GM18951 (cell line): ENCODE results near the gene CNNM4.

ENCODE experiments used
- POLR2A ChIP-seq: IDR thresholded peaks from 4 replicates; pipeline ENCODE4 v1.6.1; 2011; ENCODE audit warnings: mild to moderate bottlenecking; ENCODE audit not compliant: insufficient read length, insufficient read depth; ENCODE audit errors: extremely low read depth
- in situ Hi-C: fragments of 300-500 bp; cut with MboI; formaldehyde crosslinking; loops from one replicate; pipeline ENCODE4 v1.12.0; 2022; ENCODE audit warnings: low sequenced_read_pairs, mixed read lengths, inconsistent platforms; ENCODE audit not compliant: unreplicated experiment

Gene CNNM4

DNA sequence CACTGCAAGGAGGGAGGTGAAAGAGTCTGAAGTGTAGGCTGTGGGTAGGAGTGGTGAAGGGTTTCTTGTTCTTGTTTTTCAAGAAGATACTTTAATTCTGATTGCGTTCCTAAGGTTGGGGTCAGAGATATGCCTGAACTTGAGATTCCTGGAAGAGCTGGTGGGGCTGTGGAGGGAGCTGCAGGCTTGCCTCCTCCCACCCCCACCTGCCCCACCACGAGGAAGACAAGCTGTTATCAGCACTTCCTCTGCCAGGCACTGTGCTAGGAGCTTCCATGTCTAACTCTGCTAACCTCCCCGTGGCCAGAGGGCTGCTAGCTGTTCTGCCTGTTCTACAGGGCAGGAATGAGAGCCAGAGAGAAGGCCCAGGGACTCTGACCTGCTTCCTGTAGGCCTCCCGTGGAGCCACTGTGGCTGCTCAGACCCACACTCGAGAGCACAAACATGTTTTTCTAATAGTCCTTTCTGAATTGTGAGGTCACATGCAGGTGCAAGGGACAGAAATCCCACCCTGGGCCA lies 69.4 kb downstream of the CNNM4 start:
- no peak for TF ChIP-seq POLR2A
- in situ Hi-C loops: no loop called here

DNA sequence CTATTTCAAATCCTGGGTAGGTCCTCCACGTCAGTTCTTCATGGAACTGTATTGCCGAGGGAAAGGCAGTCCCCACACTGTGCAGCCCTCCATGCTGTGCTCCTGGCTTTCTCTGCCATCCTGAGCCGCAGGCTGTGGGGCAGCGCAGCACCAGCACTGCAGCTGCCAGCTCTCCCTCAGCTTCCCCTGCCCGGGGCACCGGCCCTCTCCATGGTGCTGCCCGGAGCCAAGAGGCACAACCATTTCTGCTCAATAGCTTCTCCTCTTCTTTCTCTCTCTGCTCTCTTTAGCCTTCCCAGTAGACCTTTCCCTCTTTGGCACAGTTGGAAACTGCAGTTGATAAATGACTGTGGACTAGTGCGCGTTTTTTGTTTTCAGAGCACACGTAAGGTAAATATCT lies 71.0 kb downstream of the CNNM4 start:
- no peak for TF ChIP-seq POLR2A

DNA sequence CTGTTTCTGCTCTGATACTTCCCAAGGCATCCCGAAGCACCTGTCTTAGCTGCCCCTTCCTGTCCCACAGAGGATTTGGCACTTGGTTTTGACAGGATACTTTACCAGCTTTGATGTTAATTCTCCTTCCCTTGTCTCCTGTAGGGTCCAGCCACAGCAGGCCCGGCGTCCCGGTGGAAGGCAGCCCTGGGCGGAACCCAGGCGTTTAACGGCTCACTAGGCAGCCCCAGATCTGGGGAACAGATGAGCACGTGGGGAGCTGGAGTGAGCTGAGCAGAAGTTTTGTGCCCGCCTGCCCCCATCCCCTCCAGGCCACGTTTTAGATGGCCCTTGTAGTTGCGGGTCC lies 71.7 kb downstream of the CNNM4 start:
- in situ Hi-C loops: no loop called here
- no peak for TF ChIP-seq POLR2A

More for the DNA sequence above, 71.0 kb downstream of the CNNM4 start:
- in situ Hi-C loops: no loop called here

DNA sequence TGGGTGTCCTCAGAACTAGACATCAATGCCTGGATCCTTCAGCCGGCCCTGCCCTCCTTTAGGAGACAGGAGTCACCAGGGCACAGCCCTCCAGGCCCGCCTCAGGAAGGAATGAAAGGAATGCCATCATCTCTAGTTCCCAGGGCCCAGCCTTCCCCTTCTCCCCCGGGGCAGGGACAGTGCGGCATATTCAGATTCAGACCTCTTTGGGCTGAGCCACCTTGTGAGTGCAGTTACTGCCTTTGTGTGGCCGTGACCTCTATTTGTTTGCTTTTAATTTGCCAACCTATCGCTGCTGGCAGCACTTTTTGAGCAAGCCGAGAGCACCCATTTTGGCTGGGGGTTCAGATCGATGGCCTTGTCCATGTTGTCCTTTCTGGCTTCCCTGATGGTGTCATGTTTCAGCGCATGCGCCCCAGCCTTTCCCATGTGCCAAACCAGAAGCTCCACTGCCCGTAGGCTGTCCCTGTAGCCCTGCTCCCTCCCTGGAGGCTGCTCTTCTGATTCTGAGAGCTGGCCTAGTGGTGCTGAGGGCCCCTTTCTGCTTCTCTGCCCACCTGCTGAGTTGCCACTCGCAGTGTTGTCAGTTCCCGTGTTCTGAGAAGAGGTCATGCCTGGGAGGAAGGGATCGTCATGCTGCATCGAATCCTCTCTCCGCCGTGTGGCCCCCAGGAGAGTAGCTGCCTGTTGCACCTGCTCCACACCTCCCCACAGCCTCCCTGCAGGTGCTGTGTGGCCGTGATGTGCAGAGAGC lies 72.2 kb downstream of the CNNM4 start:
- no peak for TF ChIP-seq POLR2A
- in situ Hi-C loops: no loop called here

DNA sequence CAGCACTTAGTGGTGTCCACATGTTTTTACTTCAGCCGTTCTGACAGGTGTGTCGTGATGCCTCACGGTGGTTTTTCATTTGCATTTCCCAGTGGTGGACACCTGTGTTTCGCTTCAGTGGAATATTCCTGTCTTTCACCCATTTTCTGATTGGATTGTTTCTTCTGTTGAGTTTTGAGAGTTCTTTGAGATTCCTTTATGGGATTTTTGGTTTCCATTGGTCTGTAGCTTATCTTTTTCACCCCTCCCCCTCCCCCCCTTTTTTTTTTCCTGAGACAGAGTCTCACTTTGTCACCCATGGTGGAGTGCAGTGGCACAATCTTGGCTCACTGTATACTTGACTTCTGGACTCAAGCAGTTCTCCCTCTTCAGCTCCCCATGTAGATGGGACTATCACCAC lies 75.1 kb downstream of the CNNM4 start:
- in situ Hi-C loops: no loop called here
- TF ChIP-seq POLR2A: no peak

DNA sequence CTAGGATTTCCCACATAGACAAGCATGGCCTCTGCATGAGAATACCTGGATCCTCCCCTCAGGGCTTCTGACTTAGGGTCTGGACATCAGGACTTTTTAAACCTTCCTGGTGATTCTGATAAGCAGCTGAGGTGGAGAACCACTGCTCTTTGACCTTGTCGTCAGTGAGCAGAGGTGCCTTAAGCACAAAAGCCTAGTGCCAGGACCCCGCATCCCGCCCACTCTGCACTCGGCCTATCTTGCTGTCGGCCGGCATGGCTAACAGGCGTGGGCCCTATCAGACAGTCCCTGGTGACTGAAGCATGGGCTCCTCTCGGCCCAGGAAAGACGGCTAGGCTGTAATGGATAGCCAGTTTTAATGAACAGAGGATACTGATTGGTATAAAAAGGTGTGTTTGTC lies 76.9 kb downstream of the CNNM4 start:
- in situ Hi-C loops: no loop called here
- TF ChIP-seq POLR2A: no peak

DNA sequence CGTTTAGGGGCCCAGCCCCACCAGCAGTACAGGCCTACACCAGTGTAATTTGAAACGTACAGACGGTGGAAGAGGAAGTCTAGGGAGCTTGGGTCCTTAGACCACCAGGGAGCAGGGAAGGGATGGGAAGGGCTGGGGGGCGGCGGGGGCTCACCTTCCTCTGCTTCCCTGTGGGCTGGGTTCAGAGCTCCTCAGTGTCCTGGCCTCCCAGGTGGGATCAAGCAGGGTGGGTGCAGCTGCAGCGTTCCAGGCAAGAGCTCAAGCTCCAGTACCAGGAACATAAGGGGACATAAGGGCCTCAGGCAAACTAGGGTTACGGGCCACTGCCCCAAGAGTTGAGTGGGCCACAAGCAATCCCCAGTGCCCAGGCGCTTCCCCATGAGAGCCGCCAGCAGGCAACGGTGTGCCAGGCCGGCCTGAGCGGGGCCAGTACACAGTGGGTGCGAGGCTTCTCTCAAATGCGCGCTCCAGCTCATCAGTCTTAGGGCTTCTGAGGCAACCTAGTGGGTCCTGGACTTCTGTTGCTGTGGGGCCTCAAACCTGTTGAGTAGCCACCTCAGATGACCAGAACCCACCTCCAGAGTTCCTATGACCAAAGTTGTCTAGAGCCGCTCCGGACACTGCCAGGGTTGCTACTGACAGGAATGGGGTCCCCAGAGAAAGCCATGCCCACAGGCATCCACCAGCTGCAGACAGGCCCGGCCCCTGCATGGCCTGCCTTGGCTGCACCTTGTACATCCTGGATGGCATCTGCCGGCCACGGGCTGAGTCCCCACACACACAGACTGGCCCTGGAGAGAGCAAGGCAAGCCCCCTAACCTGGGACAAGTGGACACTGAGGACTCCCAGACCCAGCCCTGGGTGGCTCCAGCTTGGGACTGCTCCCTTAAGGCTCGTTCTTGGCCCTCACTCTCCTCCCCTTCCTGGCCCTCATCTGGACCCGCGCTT lies 77.9 kb downstream of the CNNM4 start:
- in situ Hi-C loops: no loop called here
- no peak for TF ChIP-seq POLR2A

DNA sequence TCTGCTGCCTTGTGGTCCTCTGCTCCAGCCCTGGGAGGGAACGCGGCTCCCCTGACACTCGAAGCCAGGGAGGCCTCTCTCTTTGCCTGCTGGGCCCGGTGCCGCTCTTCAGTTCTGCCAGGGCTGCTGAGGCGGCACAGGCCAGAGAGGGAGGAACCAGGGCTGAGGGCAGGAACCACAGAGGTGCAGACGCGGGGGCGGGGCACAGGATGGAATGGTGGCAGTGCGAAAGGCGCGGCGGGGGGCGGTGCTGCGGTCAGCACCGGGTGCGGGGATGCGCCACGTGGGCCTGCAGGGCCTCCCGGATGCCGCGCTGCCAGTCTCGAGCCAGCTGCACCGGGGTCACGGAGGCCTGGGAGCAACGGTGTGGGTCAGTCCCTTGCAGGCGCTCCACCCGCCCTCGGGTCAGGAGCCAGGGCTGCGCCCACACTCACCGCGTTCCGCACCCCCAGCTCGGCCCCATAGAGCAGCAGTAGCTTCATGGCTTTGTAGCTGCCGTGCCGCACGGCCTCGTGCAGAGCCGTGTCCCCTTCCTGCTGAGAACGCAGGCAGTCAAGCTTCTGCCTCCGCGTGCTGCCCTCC lies 78.7 kb downstream of the CNNM4 start:
- in situ Hi-C loops: no loop called here
- TF ChIP-seq POLR2A: peak; percentile 30

DNA sequence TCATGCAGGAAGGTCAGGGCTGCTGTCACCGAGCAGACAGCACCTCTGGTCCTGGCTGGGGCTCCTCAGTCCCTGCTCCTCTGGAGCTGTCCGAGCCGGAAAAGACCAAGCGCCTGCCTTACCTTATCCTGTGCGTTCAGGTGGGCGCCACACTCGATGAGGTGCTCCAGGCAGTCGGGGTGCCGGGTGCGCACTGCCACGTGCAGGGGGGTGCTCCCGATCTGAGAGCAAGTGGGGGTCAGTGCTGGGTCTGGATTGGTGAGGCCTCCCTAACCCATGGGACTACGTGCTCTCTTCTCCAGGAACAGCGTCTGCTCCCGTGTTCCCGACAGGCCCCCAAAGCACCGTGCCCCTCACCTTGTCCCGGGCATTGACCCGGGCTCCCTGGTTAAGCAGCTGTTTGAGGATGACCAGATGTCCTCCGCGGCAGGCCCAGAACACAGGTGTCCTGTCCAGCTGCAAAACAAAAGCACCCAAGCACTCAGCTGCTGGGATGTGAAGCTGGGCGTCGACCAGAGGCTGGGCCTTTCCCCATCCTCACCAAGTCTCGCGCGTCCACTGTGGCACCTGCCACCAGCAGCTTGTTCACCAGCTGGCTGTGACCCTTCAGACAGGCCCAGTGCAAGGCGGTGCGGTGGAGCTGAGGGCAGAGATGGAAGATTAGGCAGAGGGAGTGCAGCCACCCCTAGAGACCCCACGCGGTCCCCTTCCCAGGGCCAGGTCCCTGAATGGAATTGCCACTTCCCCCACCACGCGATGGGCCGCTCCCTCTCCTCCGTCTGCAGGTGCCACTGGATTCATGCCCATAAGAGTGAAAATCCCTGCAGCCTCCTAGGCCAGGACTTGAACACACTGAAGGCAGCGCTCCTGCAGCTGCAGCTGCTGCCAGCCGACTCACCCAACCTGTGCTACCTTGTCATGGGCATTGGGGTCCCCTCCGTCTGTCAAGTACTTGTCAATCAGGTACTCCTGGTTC lies 79.5 kb downstream of the CNNM4 start:
- no peak for TF ChIP-seq POLR2A
- in situ Hi-C loops: no loop called here

DNA sequence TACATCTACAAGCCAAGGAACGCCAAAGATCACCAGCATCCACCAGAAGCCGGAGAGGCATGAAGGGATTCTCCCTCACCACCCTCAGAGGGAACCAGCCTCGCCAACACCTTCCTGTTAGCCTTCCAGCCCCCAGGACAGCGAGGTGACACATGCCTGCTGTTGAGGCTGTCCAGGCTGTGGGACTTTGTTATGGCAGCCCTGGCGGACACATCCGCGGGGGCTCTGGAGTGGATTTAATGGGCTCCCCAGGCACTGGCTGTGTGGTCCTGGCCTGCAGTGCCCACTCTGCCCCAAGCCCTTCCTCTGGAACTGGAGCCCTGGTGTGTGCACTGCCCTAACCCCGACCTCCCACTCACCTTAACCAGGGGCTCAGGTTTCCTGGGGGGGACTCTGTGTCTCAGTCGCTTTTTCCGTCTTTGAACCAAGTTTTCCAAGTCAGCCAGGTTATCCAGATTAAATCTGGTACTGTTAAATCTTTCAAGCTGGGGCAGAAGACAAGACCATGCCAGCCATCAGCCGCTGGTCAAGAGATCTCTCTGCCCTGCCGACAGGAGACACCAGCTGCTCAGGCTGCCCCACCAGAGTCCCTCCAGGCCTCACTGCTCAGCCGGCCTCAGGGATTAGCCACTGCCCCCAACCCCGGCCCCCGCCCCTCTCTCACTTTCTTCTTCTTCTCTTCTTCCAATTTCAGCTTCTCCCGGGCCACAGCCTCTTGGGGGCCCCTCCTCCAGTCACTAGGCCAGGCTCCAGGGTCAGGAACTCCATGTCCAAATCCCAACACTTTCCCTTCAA lies 81.2 kb downstream of the CNNM4 start:
- in situ Hi-C loops: no loop called here
- no peak for TF ChIP-seq POLR2A

DNA sequence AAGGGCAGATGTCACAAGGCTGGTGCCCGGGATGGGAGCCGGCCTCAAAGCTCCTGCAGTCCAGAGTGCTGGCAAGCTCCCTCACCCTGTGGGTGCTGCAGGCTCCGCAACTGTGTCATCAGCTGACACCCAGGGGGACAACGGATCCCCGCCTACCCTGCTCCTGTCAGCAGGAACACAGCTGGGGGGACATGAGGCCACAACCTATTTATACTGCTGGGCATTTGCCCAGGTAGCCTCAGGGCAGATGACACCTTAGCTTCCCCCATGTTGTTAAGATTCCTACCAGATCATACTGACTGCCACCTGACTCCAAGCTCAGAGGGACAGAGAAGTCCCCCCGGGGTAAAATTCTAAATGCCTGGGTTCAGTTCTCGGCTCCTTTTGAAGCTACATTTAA lies 81.9 kb downstream of the CNNM4 start:
- in situ Hi-C loops: no loop called here
- no peak for TF ChIP-seq POLR2A
